WTC11 (cell line): ENCODE data around the gene CTNNA2.

Source experiments
- ELF4 ChIP-seq: sonication (generic); formaldehyde crosslinking; IDR thresholded peaks from 2 replicates; pipeline ENCODE4 v1.8.1; 2022; ENCODE audit warnings: low read depth, mild to moderate bottlenecking, moderate library complexity, missing genetic modification reagents
- NR2C2 ChIP-seq: sonication (generic); formaldehyde crosslinking; IDR thresholded peaks from 2 replicates; pipeline ENCODE4 v1.8.0; 2022; ENCODE audit warnings: mild to moderate bottlenecking, missing genetic modification reagents

- TF ChIP-seq ELF4: no peak
- TF ChIP-seq NR2C2 (CRISPR knock-in tag): no peak
Observed at GRCh38 chr2:80527119-80527518, 1014.3 kb downstream of the CTNNA2 start.
